DOHH2 (cell line): Measurements from ENCODE around the gene ADGRL3.

Experiments used
- H3F3A ChIP-seq: fragments of 200-600 bp; sonication (generic), shearing (Covaris generic); 2 replicates; pipeline ENCODE4 v1.6.0; 2016; ENCODE audit warnings: antibody characterized with exemption, mild to moderate bottlenecking; ENCODE audit not compliant: control insufficient read depth, insufficient read depth
- H3K27ac ChIP-seq: fragments of 200-600 bp; sonication (generic); 2 replicates; pipeline ENCODE4 v1.5.1; 2014; ENCODE audit warnings: low read depth, mild to moderate bottlenecking, low read length, moderate library complexity
- H3K27me3 ChIP-seq: fragments of 200-600 bp; sonication (generic); 2 replicates; pipeline ENCODE4 v1.6.1; 2014; ENCODE audit warnings: mild to moderate bottlenecking, low read length, mixed read lengths; ENCODE audit not compliant: control insufficient read depth
- H3K36me3 ChIP-seq: fragments of 200-600 bp; sonication (generic); 2 replicates; pipeline ENCODE4 v1.6.1; 2014; ENCODE audit warnings: mild to moderate bottlenecking, low read length, moderate library complexity, mixed read lengths; ENCODE audit not compliant: control insufficient read depth
- H3K4me1 ChIP-seq: fragments of 200-600 bp; sonication (generic); 2 replicates; pipeline ENCODE4 v1.6.1; 2014; ENCODE audit warnings: mild to moderate bottlenecking, low read length, mixed read lengths; ENCODE audit not compliant: control insufficient read depth
- H3K4me2 ChIP-seq: fragments of 200-600 bp; sonication (generic); 2 replicates; pipeline ENCODE4 v1.6.0; 2014; ENCODE audit warnings: mild to moderate bottlenecking, low read length, moderate library complexity
- H3K4me3 ChIP-seq: fragments of 200-600 bp; sonication (generic); 2 replicates; pipeline ENCODE4 v1.5.1; 2014; ENCODE audit warnings: mild to moderate bottlenecking, low read length, mixed read lengths
- H3K79me2 ChIP-seq: fragments of 200-600 bp; sonication (generic); 2 replicates; pipeline ENCODE4 v1.6.1; 2014; ENCODE audit warnings: mild to moderate bottlenecking, low read length, mixed read lengths; ENCODE audit not compliant: control insufficient read depth
- H3K9me2 ChIP-seq: fragments of 200-600 bp; sonication (generic); replicated peaks from 2 replicates; pipeline ENCODE4 v1.6.1; 2014; ENCODE audit warnings: mild to moderate bottlenecking, low read length, mixed read lengths; ENCODE audit not compliant: control insufficient read depth
- H3K9me3 ChIP-seq: fragments of 200-600 bp; sonication (generic); 2 replicates; pipeline ENCODE4 v1.6.1; 2014; ENCODE audit warnings: antibody characterized with exemption, low read length, mixed read lengths; ENCODE audit not compliant: control insufficient read depth, insufficient read depth
- H4K20me1 ChIP-seq: fragments of 200-600 bp; sonication (generic); 2 replicates; pipeline ENCODE4 v1.6.0; 2014; ENCODE audit warnings: low read depth, mild to moderate bottlenecking, antibody characterized with exemption, low read length, moderate library complexity; ENCODE audit not compliant: control insufficient read depth, insufficient read depth
- EZH2phosphoT487 ChIP-seq: fragments of 200-600 bp; sonication (generic); IDR thresholded peaks from 2 replicates; pipeline ENCODE4 v1.6.1; 2017; ENCODE audit warnings: borderline replicate concordance, mild to moderate bottlenecking, antibody characterized with exemption, low read length, moderate library complexity, mixed read lengths
- TF ChIP-seq, protein P1 (sequence below): fragments of 200-600 bp; sonication (generic); IDR thresholded peaks from one replicate; pipeline ENCODE4 v1.5.1; 2014; ENCODE audit warnings: antibody characterized with exemption, mild to moderate bottlenecking, low read depth, low read length; ENCODE audit not compliant: poor library complexity, severe bottlenecking

Gene ADGRL3

DNA sequence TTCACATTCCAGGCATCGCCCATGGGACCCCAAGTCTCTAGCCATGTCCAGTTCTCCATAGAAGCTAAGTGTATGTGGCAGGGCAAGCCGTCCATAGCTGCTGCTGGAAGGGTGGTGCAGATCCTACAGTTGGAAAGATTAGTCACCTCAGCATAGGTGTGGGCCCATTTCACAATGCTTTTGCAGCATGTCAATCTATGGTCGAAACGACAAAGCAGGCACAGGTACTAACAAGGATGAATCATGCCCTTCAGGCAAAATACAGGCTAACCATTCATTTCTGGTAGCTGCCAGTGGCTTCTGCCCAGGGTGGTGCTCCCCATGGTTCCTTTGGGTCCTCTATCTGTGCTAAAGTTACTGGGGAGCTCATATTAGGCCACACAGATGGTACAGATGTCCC, 225.2 kb downstream of the ADGRL3 start:
- H3K4me2 ChIP-seq = no peak overlapping the region

DNA sequence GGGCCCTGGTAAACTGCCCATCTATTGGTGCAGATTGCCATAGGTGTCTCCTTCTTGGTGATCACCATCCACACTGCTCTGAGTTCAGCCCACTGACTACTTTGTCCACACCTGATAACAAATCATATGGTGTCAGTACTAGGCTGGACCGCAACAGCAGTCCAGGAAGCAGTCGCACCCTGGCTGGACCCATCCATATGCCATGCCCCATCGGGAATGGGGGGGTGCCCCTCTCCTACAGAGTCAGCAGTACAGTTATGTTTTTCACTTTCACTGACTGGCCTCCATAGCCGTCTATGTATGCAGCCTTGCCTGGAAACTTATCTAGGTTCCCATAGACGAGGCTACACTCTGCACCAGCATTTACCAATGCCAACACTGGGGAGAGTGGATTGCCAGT, 226.1 kb downstream of the ADGRL3 start:
- no peaks in the 10 kb centered on the region for H4K20me1 ChIP-seq
- H3K4me3 ChIP-seq = no peak overlapping the region
- no peak overlapping the region for H3K27ac ChIP-seq
- H3K4me1 ChIP-seq = no peaks in the 10 kb centered on the region
- H3K27me3 ChIP-seq = no peaks in the 10 kb centered on the region
- H3K9me2 ChIP-seq = no peaks in the 10 kb centered on the region
- H3F3A ChIP-seq = no peaks in the 10 kb centered on the region
- peaks cover 15% of the 10 kb centered on the region; the same call in 1 of the 2 replicates for H3K9me3 ChIP-seq
- H3K4me2 ChIP-seq = no peak overlapping the region
- H3K79me2 ChIP-seq = no peaks in the 10 kb centered on the region
- TF ChIP-seq EZH2phosphoT487 = no peak
- TF ChIP-seq, protein P1, sequence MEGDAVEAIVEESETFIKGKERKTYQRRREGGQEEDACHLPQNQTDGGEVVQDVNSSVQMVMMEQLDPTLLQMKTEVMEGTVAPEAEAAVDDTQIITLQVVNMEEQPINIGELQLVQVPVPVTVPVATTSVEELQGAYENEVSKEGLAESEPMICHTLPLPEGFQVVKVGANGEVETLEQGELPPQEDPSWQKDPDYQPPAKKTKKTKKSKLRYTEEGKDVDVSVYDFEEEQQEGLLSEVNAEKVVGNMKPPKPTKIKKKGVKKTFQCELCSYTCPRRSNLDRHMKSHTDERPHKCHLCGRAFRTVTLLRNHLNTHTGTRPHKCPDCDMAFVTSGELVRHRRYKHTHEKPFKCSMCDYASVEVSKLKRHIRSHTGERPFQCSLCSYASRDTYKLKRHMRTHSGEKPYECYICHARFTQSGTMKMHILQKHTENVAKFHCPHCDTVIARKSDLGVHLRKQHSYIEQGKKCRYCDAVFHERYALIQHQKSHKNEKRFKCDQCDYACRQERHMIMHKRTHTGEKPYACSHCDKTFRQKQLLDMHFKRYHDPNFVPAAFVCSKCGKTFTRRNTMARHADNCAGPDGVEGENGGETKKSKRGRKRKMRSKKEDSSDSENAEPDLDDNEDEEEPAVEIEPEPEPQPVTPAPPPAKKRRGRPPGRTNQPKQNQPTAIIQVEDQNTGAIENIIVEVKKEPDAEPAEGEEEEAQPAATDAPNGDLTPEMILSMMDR = no peak
- H3K36me3 ChIP-seq = no peaks in the 10 kb centered on the region

More for the DNA sequence above, 225.2 kb downstream of the ADGRL3 start:
- H3K27me3 ChIP-seq = no peaks in the 10 kb centered on the region
- no peak overlapping the region for H3K27ac ChIP-seq
- H3F3A ChIP-seq = no peaks in the 10 kb centered on the region
- no peaks in the 10 kb centered on the region for H3K9me2 ChIP-seq
- no peaks in the 10 kb centered on the region for H3K36me3 ChIP-seq
- no peaks in the 10 kb centered on the region for H3K4me1 ChIP-seq
- no peaks in the 10 kb centered on the region for H3K79me2 ChIP-seq
- H3K4me3 ChIP-seq = no peak overlapping the region
- H3K9me3 ChIP-seq = peaks cover 15% of the 10 kb centered on the region; the same call in 1 of the 2 replicates
- no peak for TF ChIP-seq EZH2phosphoT487
- TF ChIP-seq, protein P1 = no peak
- no peaks in the 10 kb centered on the region for H4K20me1 ChIP-seq

DNA sequence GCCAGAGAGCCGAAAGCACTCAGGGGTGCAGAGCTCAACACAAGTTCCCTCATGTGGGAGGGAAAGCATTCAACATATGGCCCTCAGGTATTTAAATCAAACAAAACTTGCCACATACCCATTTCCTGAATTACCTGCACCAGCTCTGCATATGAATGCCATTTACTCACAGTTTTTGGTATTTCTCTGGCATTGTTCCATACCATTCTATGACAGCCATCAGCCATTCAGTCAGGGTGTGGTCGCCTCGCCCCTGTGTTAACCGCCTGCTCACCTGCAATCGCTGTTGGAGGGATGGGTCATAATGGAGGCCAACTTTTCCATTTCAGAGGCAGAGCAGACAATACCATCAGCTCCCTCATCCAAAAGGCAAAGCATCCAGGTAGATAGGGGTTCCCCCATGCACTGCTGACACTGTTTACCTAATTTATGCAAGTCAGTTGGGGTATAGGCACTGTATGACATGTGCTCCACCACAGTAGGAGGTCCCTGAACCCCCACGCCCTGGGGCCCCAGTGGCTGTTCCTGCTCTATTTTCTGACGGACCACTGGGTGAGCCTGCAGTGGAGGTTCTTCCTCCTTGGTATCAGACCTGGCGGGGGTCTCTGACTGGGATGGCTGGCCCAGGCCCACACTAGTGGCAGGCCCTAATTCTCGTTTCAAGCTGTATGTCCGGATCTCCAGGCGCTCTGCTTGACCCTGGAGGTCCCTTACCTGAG, 227.1 kb downstream of the ADGRL3 start:
- Histone ChIP-seq H3K9me3 (peaks cover 15% of the 10 kb centered on the region; the same call in 1 of the 2 replicates), H3K36me3 (no peaks in the 10 kb centered on the region), H3K27ac (no peak overlapping the region), H3K4me2 (no peak overlapping the region), H3F3A (no peaks in the 10 kb centered on the region), H3K4me1 (no peaks in the 10 kb centered on the region), H3K79me2 (no peaks in the 10 kb centered on the region), H4K20me1 (no peaks in the 10 kb centered on the region), H3K4me3 (no peak overlapping the region), H3K9me2 (no peaks in the 10 kb centered on the region), H3K27me3 (no peaks in the 10 kb centered on the region)
- TF ChIP-seq, protein P1 = no peak
- TF ChIP-seq EZH2phosphoT487 = no peak
